HCT116 (cell line): ENCODE results near the gene FILIP1. TPM values are rescaled to one million over a fixed set of nuclear protein-coding genes. Genes with fewer than 3 reads are reported as not detected.

ENCODE experiments used
- ATAC-seq: fragments of 200-7000 bp; cut with Tn5 transposase; 2 replicates; pipeline ENCODE4 v1.9.1; 2020; ENCODE audit warnings: mild to moderate bottlenecking, moderate library complexity
- BruUV-seq: library from RNA; stranded (reverse); fragments of 400-500 nt; replicated peaks from 2 replicates; lab custom pipeline; 2021; lab: Mats Ljungman, UMichigan
- CTCF ChIA-PET: fragments of 300-600 bp; sonication (Branson Sonifier 250); formaldehyde crosslinking; loops from one replicate; lab custom pipeline; 2021; ENCODE audit warnings: antibody characterized with exemption; lab: Charles Lee
- POLR2A ChIA-PET: fragments of 300-600, 350-600 bp; sonication (Branson Sonifier 250); formaldehyde crosslinking; loops from one replicate; lab custom pipeline; 2021; ENCODE audit warnings: antibody characterized with exemption; lab: Charles Lee
- RAD21 ChIA-PET, 2 experiments: fragments of 300-600 bp; sonication (Branson Sonifier 250); formaldehyde crosslinking; loops; one replicate each; lab custom pipeline; 2023; ENCODE audit warnings: low total read pairs in 2 of 2; ENCODE audit not compliant: uncharacterized antibody in 2 of 2, unreplicated experiment in 2 of 2, low non-redundant PET in 1 of 2; lab: Charles Lee
- DNase-seq: peaks from one replicate; pipeline ENCODE4 v3.0.0-alpha.2; 2010; ENCODE audit warnings: low read depth, low spot score
- H2AFZ ChIP-seq: fragments of 200-600 bp; shearing (Covaris generic), sonication (generic); 2 replicates; pipeline ENCODE4 v1.6.1; 2017; ENCODE audit warnings: low read depth, mixed run types, mixed read lengths, antibody characterized with exemption, low read length; ENCODE audit not compliant: poor library complexity, severe bottlenecking
- H3K27ac ChIP-seq: 2 replicates; pipeline ENCODE4 v1.5.1; 2012; ENCODE audit warnings: low read depth, low read length
- H3K27me3 ChIP-seq: fragments of 200-600 bp; sonication (generic); 2 replicates; pipeline ENCODE4 v1.6.1; 2016; ENCODE audit warnings: mixed run types, low read length, mixed read lengths; ENCODE audit not compliant: insufficient read depth
- H3K36me3 ChIP-seq, 2 experiments: fragments of 200-500 bp in 1 of 2; fragments of 200-600 bp in 1 of 2; sonication (Bioruptor generic) in 1 of 2; sonication (generic) in 1 of 2; 2 replicates each; pipeline versions ENCODE4 v1.5.1 to v1.6.1; 2014 to 2016; ENCODE audit warnings: low read length in 2 of 2, inconsistent platforms in 1 of 2, mixed read lengths in 1 of 2, mixed run types in 1 of 2; ENCODE audit not compliant: insufficient read depth in 2 of 2, control insufficient read depth in 1 of 2
- H3K4me1 ChIP-seq, 2 experiments: fragments of 200-600 bp in 1 of 2; sonication (generic) in 1 of 2; 2 replicates each; pipeline versions ENCODE4 v1.5.1 to v1.6.1; 2012 to 2017; ENCODE audit warnings: low read length in 2 of 2, inconsistent platforms in 1 of 2, mild to moderate bottlenecking in 1 of 2, mixed read lengths in 1 of 2, mixed run types in 1 of 2, moderate library complexity in 1 of 2; ENCODE audit not compliant: insufficient read depth in 2 of 2, control insufficient read depth in 1 of 2
- H3K4me2 ChIP-seq: fragments of 200-600 bp; sonication (generic); 2 replicates; pipeline ENCODE4 v1.6.1; 2017; ENCODE audit warnings: mixed run types, low read length, mixed read lengths
- H3K4me3 ChIP-seq, 2 experiments: fragments of 200-600 bp in 1 of 2; sonication (generic) in 1 of 2; replicated peaks in 1 of 2; 2 replicates each; pipeline ENCODE4 v1.5.1; 2011 to 2016; ENCODE audit warnings: low read length in 2 of 2, control low read depth in 1 of 2, low read depth in 1 of 2, mild to moderate bottlenecking in 1 of 2, mixed read lengths in 1 of 2, mixed run types in 1 of 2
- H3K79me2 ChIP-seq: fragments of 200-600 bp; sonication (generic); 2 replicates; pipeline ENCODE4 v1.6.1; 2017; ENCODE audit warnings: mild to moderate bottlenecking, mixed run types, low read length, moderate library complexity, mixed read lengths; ENCODE audit not compliant: insufficient read depth
- H3K9ac ChIP-seq: fragments of 200-600 bp; sonication (generic); 2 replicates; pipeline ENCODE4 v1.6.1; 2016; ENCODE audit warnings: low read length, mixed read lengths
- H3K9me2 ChIP-seq: fragments of 200-600 bp; sonication (generic), shearing (Covaris generic); 2 replicates; pipeline ENCODE4 v1.6.1; 2017; ENCODE audit warnings: mixed run types, mild to moderate bottlenecking, moderate library complexity; ENCODE audit not compliant: insufficient read depth
- H3K9me3 ChIP-seq, 2 experiments: fragments of 200-500 bp in 1 of 2; fragments of 200-600 bp in 1 of 2; sonication (Bioruptor generic) in 1 of 2; sonication (generic) in 1 of 2; 2 replicates each; pipeline ENCODE4 v1.6.1; 2014 to 2017; ENCODE audit warnings: low read length in 2 of 2, mixed read lengths in 2 of 2, inconsistent platforms in 1 of 2, low read depth in 1 of 2, mild to moderate bottlenecking in 1 of 2, mixed run types in 1 of 2, moderate library complexity in 1 of 2; ENCODE audit not compliant: control insufficient read depth in 1 of 2, insufficient read depth in 1 of 2
- H4K20me1 ChIP-seq: fragments of 200-600 bp; sonication (generic), shearing (Covaris generic); 2 replicates; pipeline ENCODE4 v1.6.1; 2017; ENCODE audit warnings: mixed run types, mild to moderate bottlenecking, moderate library complexity; ENCODE audit not compliant: insufficient read depth
- ATF3 ChIP-seq: IDR thresholded peaks from 2 replicates; pipeline ENCODE4 v1.6.1; 2012
- CBX3 ChIP-seq: IDR thresholded peaks from 2 replicates; pipeline ENCODE4 v1.6.1; 2012; ENCODE audit warnings: low read depth
- EGR1 ChIP-seq: IDR thresholded peaks from 2 replicates; pipeline ENCODE4 v1.6.1; 2012; ENCODE audit warnings: low read depth
- ELF1 ChIP-seq: IDR thresholded peaks from 2 replicates; pipeline ENCODE4 v1.6.1; 2012; ENCODE audit warnings: low read depth, borderline replicate concordance
- EZH2 ChIP-seq: fragments of 200-600 bp; sonication (generic); IDR thresholded peaks from 2 replicates; pipeline ENCODE4 v1.6.1; 2017; ENCODE audit warnings: antibody characterized with exemption, mixed run types
- FOSL1 ChIP-seq: IDR thresholded peaks from 2 replicates; pipeline ENCODE4 v1.6.1; 2012; ENCODE audit warnings: low read depth
- RAD21 ChIP-seq: IDR thresholded peaks from 2 replicates; pipeline ENCODE4 v1.6.1; 2012; ENCODE audit warnings: low read depth, mild to moderate bottlenecking
- SP1 ChIP-seq: IDR thresholded peaks from 2 replicates; pipeline ENCODE4 v1.6.1; 2012; ENCODE audit warnings: low read depth
- SRF ChIP-seq: IDR thresholded peaks from 2 replicates; pipeline ENCODE4 v1.6.1; 2012; ENCODE audit warnings: low read depth
- TCF7L2 ChIP-seq: IDR thresholded peaks from 2 replicates; pipeline ENCODE4 v1.7.0; 2011; ENCODE audit warnings: borderline replicate concordance, inconsistent platforms; ENCODE audit not compliant: insufficient read depth, insufficient read length; ENCODE audit errors: extremely low read depth
- ZFX ChIP-seq: fragments of 450-650 bp; IDR thresholded peaks from 2 replicates; pipeline ENCODE4 v1.6.1; 2017
- intact Hi-C: fragments of 100-400 bp; cut with micrococcal nuclease; formaldehyde crosslinking; loops from 2 replicates; pipeline ENCODE4 v1.10.0; 2022
- total RNA-seq: library from RNA; stranded (reverse); gene quantifications from one replicate; pipeline ENCODE4 v1.2.1, GENCODE V29; 2021; ENCODE audit not compliant: unreplicated experiment
- TF ChIP-seq, protein P1 (sequence below), 3 experiments: fragments of 200-600 bp in 1 of 3; sonication (generic) in 1 of 3; IDR thresholded peaks in 2 of 3; conservative IDR thresholded peaks in 1 of 3; 2 replicates each; pipeline ENCODE4 v1.5.1; 2012 to 2017; ENCODE audit warnings: low read depth in 2 of 3, low read length in 2 of 3, antibody characterized with exemption in 1 of 3, borderline replicate concordance in 1 of 3, control low read depth in 1 of 3, mild to moderate bottlenecking in 1 of 3, mixed read lengths in 1 of 3, mixed run types in 1 of 3, moderate library complexity in 1 of 3; ENCODE audit not compliant: insufficient read depth in 1 of 3
- TF ChIP-seq, protein P2 (sequence below): IDR thresholded peaks from 2 replicates; pipeline ENCODE4 v1.6.1; 2012; ENCODE audit warnings: low read depth
- TF ChIP-seq, protein P3 (sequence below): IDR thresholded peaks from 2 replicates; pipeline ENCODE4 v1.6.1; 2011; ENCODE audit warnings: mild to moderate bottlenecking, low read length, moderate library complexity; ENCODE audit not compliant: insufficient replicate concordance; ENCODE audit errors: extremely low read depth

The FILIP1 gene
- total RNA-seq, 1 experiment from 2014 or later: 0.05 TPM

DNA sequence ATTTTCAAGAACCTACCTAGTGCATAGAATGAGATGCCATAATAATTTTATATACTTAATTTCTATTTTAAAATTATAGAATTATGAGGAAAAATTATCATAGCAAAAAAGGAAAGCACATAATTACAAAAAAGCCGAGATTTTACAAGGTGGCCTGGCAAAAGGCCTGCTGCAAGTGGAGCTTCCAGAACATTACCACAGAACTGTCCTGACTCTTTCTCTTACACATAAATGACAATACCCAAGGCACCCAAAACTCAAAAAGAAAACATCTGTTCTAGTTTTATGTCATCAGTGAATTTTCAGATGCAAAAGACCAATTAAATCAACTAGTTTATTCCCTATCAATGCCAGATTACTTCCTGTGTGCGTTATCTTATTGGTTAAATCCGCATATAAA lies 74.2 kb downstream of the FILIP1 start:
- POLR2A ChIA-PET: no interaction called here
- H3K79me2 ChIP-seq: no peaks in the 10 kb centered on the region
- RAD21 ChIA-PET: no interaction called here
- ATAC-seq (no peak), DNase-seq (no peak)
- H4K20me1 ChIP-seq: no peaks in the 10 kb centered on the region
- intact Hi-C loops: no loop called here
- no peaks in the 10 kb centered on the region for H3K9me3 ChIP-seq
- no peak overlapping the region for H3K4me2 ChIP-seq
- H3K4me1 ChIP-seq: 0 out of 4 replicates have a peak, but pooled peaks cover 0 to 4% of the 10 kb centered on the region in 2 experiments
- no peaks in the 10 kb centered on the region for H3K36me3 ChIP-seq
- CTCF ChIA-PET: no interaction called here
- H3K9me2 ChIP-seq: 0 out of 2 replicates have a peak, but pooled peaks cover 5% of the 10 kb centered on the region
- no peak overlapping the region for H3K4me3 ChIP-seq
- no peak overlapping the region for H2AFZ ChIP-seq
- no peak overlapping the region for H3K9ac ChIP-seq
- H3K27me3 ChIP-seq: no peaks in the 10 kb centered on the region
- TF ChIP-seq ATF3: no peak
- no peak for TF ChIP-seq SP1
- no peak for TF ChIP-seq EZH2
- TF ChIP-seq CBX3: no peak
- no peak for TF ChIP-seq ELF1
- TF ChIP-seq, protein P1, sequence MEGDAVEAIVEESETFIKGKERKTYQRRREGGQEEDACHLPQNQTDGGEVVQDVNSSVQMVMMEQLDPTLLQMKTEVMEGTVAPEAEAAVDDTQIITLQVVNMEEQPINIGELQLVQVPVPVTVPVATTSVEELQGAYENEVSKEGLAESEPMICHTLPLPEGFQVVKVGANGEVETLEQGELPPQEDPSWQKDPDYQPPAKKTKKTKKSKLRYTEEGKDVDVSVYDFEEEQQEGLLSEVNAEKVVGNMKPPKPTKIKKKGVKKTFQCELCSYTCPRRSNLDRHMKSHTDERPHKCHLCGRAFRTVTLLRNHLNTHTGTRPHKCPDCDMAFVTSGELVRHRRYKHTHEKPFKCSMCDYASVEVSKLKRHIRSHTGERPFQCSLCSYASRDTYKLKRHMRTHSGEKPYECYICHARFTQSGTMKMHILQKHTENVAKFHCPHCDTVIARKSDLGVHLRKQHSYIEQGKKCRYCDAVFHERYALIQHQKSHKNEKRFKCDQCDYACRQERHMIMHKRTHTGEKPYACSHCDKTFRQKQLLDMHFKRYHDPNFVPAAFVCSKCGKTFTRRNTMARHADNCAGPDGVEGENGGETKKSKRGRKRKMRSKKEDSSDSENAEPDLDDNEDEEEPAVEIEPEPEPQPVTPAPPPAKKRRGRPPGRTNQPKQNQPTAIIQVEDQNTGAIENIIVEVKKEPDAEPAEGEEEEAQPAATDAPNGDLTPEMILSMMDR (IDR thresholded peaks at IDR 0.05 in 2 of 3, conservative IDR thresholded peaks at IDR 0.05 in 1 of 3; ENCODE audit: borderline replicate concordance in 1 of 3, insufficient read depth in 1 of 3, low read depth in 2 of 3, low read length in 2 of 3): no peak
- no peak for TF ChIP-seq RAD21
- TF ChIP-seq EGR1: no peak
- TF ChIP-seq FOSL1: no peak
- TF ChIP-seq, protein P2, sequence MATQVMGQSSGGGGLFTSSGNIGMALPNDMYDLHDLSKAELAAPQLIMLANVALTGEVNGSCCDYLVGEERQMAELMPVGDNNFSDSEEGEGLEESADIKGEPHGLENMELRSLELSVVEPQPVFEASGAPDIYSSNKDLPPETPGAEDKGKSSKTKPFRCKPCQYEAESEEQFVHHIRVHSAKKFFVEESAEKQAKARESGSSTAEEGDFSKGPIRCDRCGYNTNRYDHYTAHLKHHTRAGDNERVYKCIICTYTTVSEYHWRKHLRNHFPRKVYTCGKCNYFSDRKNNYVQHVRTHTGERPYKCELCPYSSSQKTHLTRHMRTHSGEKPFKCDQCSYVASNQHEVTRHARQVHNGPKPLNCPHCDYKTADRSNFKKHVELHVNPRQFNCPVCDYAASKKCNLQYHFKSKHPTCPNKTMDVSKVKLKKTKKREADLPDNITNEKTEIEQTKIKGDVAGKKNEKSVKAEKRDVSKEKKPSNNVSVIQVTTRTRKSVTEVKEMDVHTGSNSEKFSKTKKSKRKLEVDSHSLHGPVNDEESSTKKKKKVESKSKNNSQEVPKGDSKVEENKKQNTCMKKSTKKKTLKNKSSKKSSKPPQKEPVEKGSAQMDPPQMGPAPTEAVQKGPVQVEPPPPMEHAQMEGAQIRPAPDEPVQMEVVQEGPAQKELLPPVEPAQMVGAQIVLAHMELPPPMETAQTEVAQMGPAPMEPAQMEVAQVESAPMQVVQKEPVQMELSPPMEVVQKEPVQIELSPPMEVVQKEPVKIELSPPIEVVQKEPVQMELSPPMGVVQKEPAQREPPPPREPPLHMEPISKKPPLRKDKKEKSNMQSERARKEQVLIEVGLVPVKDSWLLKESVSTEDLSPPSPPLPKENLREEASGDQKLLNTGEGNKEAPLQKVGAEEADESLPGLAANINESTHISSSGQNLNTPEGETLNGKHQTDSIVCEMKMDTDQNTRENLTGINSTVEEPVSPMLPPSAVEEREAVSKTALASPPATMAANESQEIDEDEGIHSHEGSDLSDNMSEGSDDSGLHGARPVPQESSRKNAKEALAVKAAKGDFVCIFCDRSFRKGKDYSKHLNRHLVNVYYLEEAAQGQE: no peak
- TF ChIP-seq ZFX: no peak
- TF ChIP-seq, protein P3, sequence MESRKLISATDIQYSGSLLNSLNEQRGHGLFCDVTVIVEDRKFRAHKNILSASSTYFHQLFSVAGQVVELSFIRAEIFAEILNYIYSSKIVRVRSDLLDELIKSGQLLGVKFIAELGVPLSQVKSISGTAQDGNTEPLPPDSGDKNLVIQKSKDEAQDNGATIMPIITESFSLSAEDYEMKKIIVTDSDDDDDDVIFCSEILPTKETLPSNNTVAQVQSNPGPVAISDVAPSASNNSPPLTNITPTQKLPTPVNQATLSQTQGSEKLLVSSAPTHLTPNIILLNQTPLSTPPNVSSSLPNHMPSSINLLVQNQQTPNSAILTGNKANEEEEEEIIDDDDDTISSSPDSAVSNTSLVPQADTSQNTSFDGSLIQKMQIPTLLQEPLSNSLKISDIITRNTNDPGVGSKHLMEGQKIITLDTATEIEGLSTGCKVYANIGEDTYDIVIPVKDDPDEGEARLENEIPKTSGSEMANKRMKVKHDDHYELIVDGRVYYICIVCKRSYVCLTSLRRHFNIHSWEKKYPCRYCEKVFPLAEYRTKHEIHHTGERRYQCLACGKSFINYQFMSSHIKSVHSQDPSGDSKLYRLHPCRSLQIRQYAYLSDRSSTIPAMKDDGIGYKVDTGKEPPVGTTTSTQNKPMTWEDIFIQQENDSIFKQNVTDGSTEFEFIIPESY: no peak
- no peak for TF ChIP-seq TCF7L2
- no peak for TF ChIP-seq SRF
- BruUV-seq: no TSS peak
- H3K27ac ChIP-seq: no peak overlapping the region
